Nephron (organoid): Measurements from ENCODE around the gene BCAS3.

ENCODE experiments used
- H3K27ac Mint-ChIP-seq, 3 experiments: 2 replicates each; pipeline ENCODE4 v1.8.0; 2020; ENCODE audit warnings: mixed read lengths in 3 of 3, mild to moderate bottlenecking in 2 of 3, moderate library complexity in 1 of 3
- H3K27me3 Mint-ChIP-seq: 2 replicates; pipeline ENCODE4 v1.8.0; 2021; ENCODE audit warnings: low read depth, mild to moderate bottlenecking, moderate library complexity, mixed read lengths
- H3K36me3 Mint-ChIP-seq: 2 replicates; pipeline ENCODE4 v1.8.0; 2020; ENCODE audit warnings: low read depth, mixed read lengths
- H3K4me1 Mint-ChIP-seq: 2 replicates; pipeline ENCODE4 v1.8.0; 2020; ENCODE audit warnings: mixed read lengths
- H3K4me3 Mint-ChIP-seq, 3 experiments: 2 replicates each; pipeline ENCODE4 v1.8.0; 2020; ENCODE audit warnings: mild to moderate bottlenecking in 3 of 3, mixed read lengths in 3 of 3, moderate library complexity in 2 of 3
- H3K9me3 Mint-ChIP-seq: 2 replicates; pipeline ENCODE4 v1.8.0; 2020; ENCODE audit warnings: mixed read lengths
- CTCF ChIP-seq, 3 experiments: fragments of 200-600 bp; sonication (generic); IDR thresholded peaks; one replicate each; pipeline ENCODE4 v1.5.0; 2021; ENCODE audit warnings: antibody characterized with exemption in 3 of 3; ENCODE audit not compliant: unreplicated experiment in 3 of 3

The BCAS3 gene

GRCh38 chr17:61199431-61200338 is 522.0 kb downstream of the BCAS3 start:
- Mint-ChIP-seq H3K4me1 (peaks cover 61% of the 10 kb centered on the region), H3K27me3 (no peaks in the 10 kb centered on the region), H3K9me3 (no peaks in the 10 kb centered on the region)

GRCh38 chr17:61200339-61200715 is 522.7 kb downstream of the BCAS3 start:
- H3K36me3 Mint-ChIP-seq = no peaks in the 10 kb centered on the region

More at GRCh38 chr17:61199431-61200338, 522.0 kb downstream of the BCAS3 start:
- TF ChIP-seq CTCF (IDR thresholded peaks at IDR 0.05; ENCODE audit: unreplicated experiment in 3 of 3) = no peak
- Mint-ChIP-seq H3K4me3 (no peak overlapping the region), H3K27ac (peak overlapping the region; percentile 57 to 92 (median 81)), H3K36me3 (peaks cover 2% of the 10 kb centered on the region)

GRCh38 chr17:61201211-61201610 is 523.6 kb downstream of the BCAS3 start:
- Mint-ChIP-seq H3K27me3 (no peaks in the 10 kb centered on the region), H3K9me3 (no peaks in the 10 kb centered on the region), H3K36me3 (no peaks in the 10 kb centered on the region), H3K27ac (peak overlapping the region; percentile 67 to 92 (median 78)), H3K4me1 (peaks cover 66% of the 10 kb centered on the region), H3K4me3 (no peak overlapping the region)
- TF ChIP-seq CTCF (IDR thresholded peaks at IDR 0.05; ENCODE audit: unreplicated experiment in 3 of 3) = no peak

More at GRCh38 chr17:61200339-61200715, 522.7 kb downstream of the BCAS3 start:
- TF ChIP-seq CTCF (IDR thresholded peaks at IDR 0.05; ENCODE audit: unreplicated experiment in 3 of 3) = no peak
- no peaks in the 10 kb centered on the region for H3K27me3 Mint-ChIP-seq
- H3K9me3 Mint-ChIP-seq = no peaks in the 10 kb centered on the region
- H3K27ac Mint-ChIP-seq = peak overlapping the region; percentile 45 to 92 (median 57)
- H3K4me3 Mint-ChIP-seq = no peak overlapping the region
- H3K4me1 Mint-ChIP-seq = peaks cover 66% of the 10 kb centered on the region

GRCh38 chr17:61202564-61202963 is 524.9 kb downstream of the BCAS3 start:
- H3K9me3 Mint-ChIP-seq = no peaks in the 10 kb centered on the region
- H3K27ac Mint-ChIP-seq = peak overlapping the region in 2 of 3 experiments; percentile 61 to 74
- no peaks in the 10 kb centered on the region for H3K36me3 Mint-ChIP-seq
- H3K27me3 Mint-ChIP-seq = no peaks in the 10 kb centered on the region
- H3K4me1 Mint-ChIP-seq = peaks cover 54% of the 10 kb centered on the region
- no peak overlapping the region for H3K4me3 Mint-ChIP-seq
- no peak for TF ChIP-seq CTCF (IDR thresholded peaks at IDR 0.05; ENCODE audit: unreplicated experiment in 3 of 3)

- peak overlapping the region; percentile 47 to 84 (median 74) for H3K27ac Mint-ChIP-seq
- no peaks in the 10 kb centered on the region for H3K9me3 Mint-ChIP-seq
- no peak for TF ChIP-seq CTCF (IDR thresholded peaks at IDR 0.05; ENCODE audit: unreplicated experiment in 3 of 3)
- H3K27me3 Mint-ChIP-seq = no peaks in the 10 kb centered on the region
- no peaks in the 10 kb centered on the region for H3K36me3 Mint-ChIP-seq
- H3K4me3 Mint-ChIP-seq = peak overlapping the region in 1 of 3 experiments; percentile 49
- H3K4me1 Mint-ChIP-seq = peaks cover 64% of the 10 kb centered on the region
Observed at GRCh38 chr17:61203671-61204131, 526.0 kb downstream of the BCAS3 start.
